ENCODE measurements around the gene TSC22D2.

GRCh38 chr3:150483226-150483625 lies 75.1 kb downstream of the TSC22D2 start:
- TF ChIP-seq CTCF (IDR thresholded peaks at IDR 0.05) (no peak), POLR2AphosphoS5 (IDR thresholded peaks at IDR 0.05) (no peak), EP300 (IDR thresholded peaks at IDR 0.05) (no peak), POLR2A (IDR thresholded peaks at IDR 0.05) (no peak)

All from stomach (tissue), 4 donors.